Measurements from ENCODE around the gene TMED1. TPM values are rescaled to one million over a fixed set of nuclear protein-coding genes. Genes with fewer than 3 reads are reported as not detected.

The TMED1 gene
- total and polyA plus RNA-seq, 2 donors from 2014 or later: 36.0 to 60.6 TPM

DNA sequence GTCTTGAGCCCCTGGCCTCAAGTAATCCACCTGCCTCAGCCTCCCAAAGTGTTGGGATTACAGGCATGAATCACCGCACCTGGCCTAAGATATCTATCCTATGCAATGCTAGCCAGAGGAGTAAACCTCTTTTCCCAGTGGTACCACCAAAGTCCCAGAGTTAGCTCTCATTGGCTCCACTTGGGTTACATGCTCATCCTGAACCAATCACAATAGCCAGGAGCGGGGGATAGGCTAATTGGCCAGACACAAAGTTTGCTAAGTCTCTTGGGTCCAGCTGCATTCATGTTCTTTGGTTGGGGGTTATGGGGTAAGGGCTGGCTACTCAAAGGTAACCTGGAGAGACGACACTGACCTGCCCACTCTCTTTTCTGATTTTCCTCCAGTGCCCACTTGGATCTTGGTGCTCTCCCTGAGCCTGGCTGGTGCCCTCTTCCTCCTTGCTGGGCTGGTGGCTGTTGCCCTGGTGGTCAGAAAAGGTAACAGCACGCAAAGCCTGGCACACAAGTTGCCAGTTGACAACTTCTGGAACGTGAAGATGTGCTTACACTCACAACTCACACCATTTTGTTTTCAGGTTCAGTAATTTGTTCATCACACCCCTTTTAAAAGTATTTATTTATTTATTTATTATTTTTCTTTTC is 20.0 kb upstream of the TMED1 start:
- peak; percentile 38 for TF ChIP-seq CTCF (IDR thresholded peaks at IDR 0.05; ENCODE audit: borderline replicate concordance, extremely low read depth, insufficient read depth)
- DNase-seq (no peak), FAIRE-seq (no peak)

DNA sequence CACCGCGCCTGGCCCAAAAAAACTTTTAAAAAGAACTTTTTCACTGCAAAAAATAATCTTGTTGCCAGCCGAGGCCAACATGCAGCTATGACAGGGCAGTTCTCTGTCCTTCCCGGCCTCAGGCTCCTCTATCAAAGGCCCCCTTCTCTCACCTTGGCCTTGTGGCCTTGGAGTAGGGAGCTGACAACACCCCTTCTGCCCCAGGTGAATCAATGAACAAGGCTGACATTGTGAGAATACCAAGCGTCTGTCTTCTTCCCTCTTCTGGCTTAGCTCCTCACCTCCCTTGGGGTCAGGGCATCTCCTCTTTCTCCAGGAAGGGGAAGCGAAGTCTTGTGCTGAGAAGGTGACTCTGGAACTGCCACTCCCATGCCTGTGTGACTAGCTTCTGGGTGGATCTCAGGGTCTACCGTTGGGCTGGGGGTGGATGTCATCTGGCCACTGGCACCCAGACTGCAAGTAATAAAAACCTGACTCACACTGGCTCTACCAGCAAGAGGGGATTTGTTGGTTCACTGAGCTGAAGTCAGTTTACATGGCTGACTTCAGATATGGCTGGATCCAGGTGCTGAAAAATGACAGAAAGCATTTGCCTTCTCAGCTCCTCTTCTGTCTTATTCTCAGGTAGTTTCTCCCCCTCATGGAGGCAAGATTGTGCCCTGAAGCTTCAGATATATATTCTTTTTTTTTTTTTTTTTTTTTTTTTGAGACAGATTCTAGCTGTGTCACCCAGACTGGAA is 18.5 kb upstream of the TMED1 start:
- no peak overlapping the region for H3K9ac ChIP-seq (ENCODE audit: low read length in 3 of 3)
- no peaks in the 10 kb centered on the region for H3K9me3 ChIP-seq (ENCODE audit: control insufficient read depth in 2 of 3, insufficient read depth in 1 of 3, low read length in 3 of 3)
- DNase-seq (no peak), FAIRE-seq (no peak)
- TF ChIP-seq CTCF (IDR thresholded peaks at IDR 0.05; ENCODE audit: borderline replicate concordance, extremely low read depth, insufficient read depth): no peak
- no peaks in the 10 kb centered on the region for H3K36me3 ChIP-seq (ENCODE audit: control insufficient read depth in 2 of 3, insufficient read depth in 3 of 3, low read length in 3 of 3)
- H3K4me3 ChIP-seq (ENCODE audit: low read length in 3 of 3): no peak overlapping the region
- no peaks in the 10 kb centered on the region for H3K4me1 ChIP-seq (ENCODE audit: control insufficient read depth in 2 of 3, insufficient read depth in 2 of 3, low read depth in 1 of 3, low read length in 3 of 3)
- no peaks in the 10 kb centered on the region for H3K27me3 ChIP-seq (ENCODE audit: control insufficient read depth, insufficient read depth, low read length)
- no peak overlapping the region for H3K27ac ChIP-seq (ENCODE audit: low read depth in 2 of 2, low read length in 2 of 2)
- intact Hi-C loops (cut with DNase I): no loop called here

More for the DNA sequence above, 20.0 kb upstream of the TMED1 start:
- Histone ChIP-seq H3K27me3 (ENCODE audit: control insufficient read depth, insufficient read depth, low read length) (no peaks in the 10 kb centered on the region), H3K27ac (ENCODE audit: low read depth in 2 of 2, low read length in 2 of 2) (no peak overlapping the region), H3K9me3 (ENCODE audit: control insufficient read depth in 2 of 3, insufficient read depth in 1 of 3, low read length in 3 of 3) (no peaks in the 10 kb centered on the region), H3K36me3 (ENCODE audit: control insufficient read depth in 2 of 3, insufficient read depth in 3 of 3, low read length in 3 of 3) (no peaks in the 10 kb centered on the region), H3K4me1 (ENCODE audit: control insufficient read depth in 2 of 3, insufficient read depth in 2 of 3, low read depth in 1 of 3, low read length in 3 of 3) (no peaks in the 10 kb centered on the region), H3K9ac (ENCODE audit: low read length in 3 of 3) (no peak overlapping the region), H3K4me3 (ENCODE audit: low read length in 3 of 3) (no peak overlapping the region)
- intact Hi-C loops (cut with DNase I): no loop called here

DNA sequence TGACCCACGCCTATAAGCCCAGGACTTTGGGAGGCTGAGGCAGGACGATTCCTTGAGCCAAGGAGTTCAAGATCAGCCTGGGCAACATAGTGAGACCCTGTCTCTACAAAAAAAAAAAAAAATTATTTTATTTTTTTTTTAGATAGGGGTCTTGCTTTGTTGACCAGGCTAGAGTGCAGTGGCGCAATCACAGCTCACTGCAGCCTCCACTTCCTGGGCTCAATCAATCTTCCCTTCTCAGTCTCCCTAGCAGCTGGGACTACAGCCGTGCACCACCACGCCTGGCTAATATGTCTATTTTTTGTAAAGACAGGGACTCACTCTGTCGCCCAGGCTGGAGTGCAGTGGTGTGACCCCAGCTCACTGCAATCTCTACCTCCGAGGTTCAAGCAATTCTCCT is 16.9 kb upstream of the TMED1 start:
- Histone ChIP-seq H3K27ac (ENCODE audit: low read depth in 2 of 2, low read length in 2 of 2) (no peak overlapping the region), H3K4me1 (ENCODE audit: control insufficient read depth in 2 of 3, insufficient read depth in 2 of 3, low read depth in 1 of 3, low read length in 3 of 3) (no peaks in the 10 kb centered on the region), H3K9me3 (ENCODE audit: control insufficient read depth in 2 of 3, insufficient read depth in 1 of 3, low read length in 3 of 3) (no peaks in the 10 kb centered on the region), H3K9ac (ENCODE audit: low read length in 3 of 3) (no peak overlapping the region), H3K36me3 (ENCODE audit: control insufficient read depth in 2 of 3, insufficient read depth in 3 of 3, low read length in 3 of 3) (no peaks in the 10 kb centered on the region), H3K4me3 (ENCODE audit: low read length in 3 of 3) (no peak overlapping the region), H3K27me3 (ENCODE audit: control insufficient read depth, insufficient read depth, low read length) (no peaks in the 10 kb centered on the region)
- TF ChIP-seq CTCF (IDR thresholded peaks at IDR 0.05; ENCODE audit: borderline replicate concordance, extremely low read depth, insufficient read depth): no peak
- FAIRE-seq: no peak
- no peak for DNase-seq
- intact Hi-C loops (cut with DNase I): no loop called here
